Tracheal epithelial cell (primary cell): ENCODE data around the gene CEACAM20. TPM values are rescaled to one million over a fixed set of nuclear protein-coding genes. Genes with fewer than 3 reads are reported as not detected.

Source experiments
- total RNA-seq: library from RNA; depleted of rRNA; stranded (reverse); fragments of >200 nt; gene quantifications from 2 replicates; pipeline ENCODE4 v1.2.1, GENCODE V29; 2014

The CEACAM20 gene
- not detected in 2 replicates for total RNA-seq

GRCh38 chr19:44529536-44529935 lies at the start of gene CEACAM20:
TSS of gene CEACAM20 (minus strand) at chr19:44529675. CDS start at chr19:44529509, 166 bp downstream.

GRCh38 chr19:44499962-44500949 lies 29.2 kb downstream of the CEACAM20 start, which contains the start of gene ZNF180:
TSS of gene ZNF180 (minus strand) at chr19:44500522. CDS start at chr19:44497334, 3,188 bp downstream.

Other genes with a start within 250 kb of the CEACAM20 start
- gene ZNF235, start 224.7 kb downstream of the CEACAM20 start, total RNA-seq = 2.1 and 3.1 TPM in 2 replicates
- gene ZNF112, start 173.0 kb downstream of the CEACAM20 start, total RNA-seq = 3.4 and 5.1 TPM in 2 replicates
- gene ZNF285, start 128.1 kb downstream of the CEACAM20 start, total RNA-seq = 2.3 and 3.9 TPM in 2 replicates
- gene ZNF229, start 81.2 kb downstream of the CEACAM20 start, total RNA-seq = 8.5 and 10.4 TPM in 2 replicates
- 4.0 and 8.0 TPM in 2 replicates for gene ZNF180, start 29.2 kb downstream of the CEACAM20 start, total RNA-seq
- gene IGSF23, start 83.9 kb upstream of the CEACAM20 start, total RNA-seq = 0.48 TPM in 1 of 2 replicates, not detected in the other
- gene PVR, start 114.2 kb upstream of the CEACAM20 start, total RNA-seq = 84.0 and 177 TPM in 2 replicates
- gene CEACAM19, start 141.8 kb upstream of the CEACAM20 start, total RNA-seq = 1.2 and 1.7 TPM in 2 replicates
- not detected in 2 replicates for gene CEACAM16, start 169.5 kb upstream of the CEACAM20 start, total RNA-seq
- gene BCL3, start 219.0 kb upstream of the CEACAM20 start, total RNA-seq = 1.7 and 3.1 TPM in 2 replicates
- gene CBLC, start 248.2 kb upstream of the CEACAM20 start, total RNA-seq = 132 and 185 TPM in 2 replicates